GM06990 (cell line): ENCODE measurements around the gene FAH.

ENCODE experiments used
- DNase-seq: peaks from one replicate; pipeline ENCODE4 v3.0.0-alpha.2; 2011; ENCODE audit not compliant: insufficient read length; ENCODE audit errors: extremely low read depth
- H3K27me3 ChIP-seq: replicated peaks from 2 replicates; pipeline ENCODE4 v1.6.0; 2011; ENCODE audit warnings: low read length; ENCODE audit not compliant: control insufficient read depth, insufficient read depth
- H3K36me3 ChIP-seq: 2 replicates; pipeline ENCODE4 v1.5.1; 2011; ENCODE audit warnings: low read length; ENCODE audit not compliant: control insufficient read depth, insufficient read depth
- H3K4me3 ChIP-seq: replicated peaks from 2 replicates; pipeline ENCODE4 v1.5.1; 2011; ENCODE audit warnings: low read depth, mild to moderate bottlenecking, control low read depth, low read length
- CTCF ChIP-seq: IDR thresholded peaks from 2 replicates; pipeline ENCODE4 v1.5.1; 2011; ENCODE audit warnings: low read length, control low read depth, mild to moderate bottlenecking, inconsistent platforms; ENCODE audit not compliant: insufficient read depth, poor library complexity, severe bottlenecking

Gene FAH

GRCh38 chr15:80184554-80184953 is 31.8 kb downstream of the FAH start:
- no peak for TF ChIP-seq CTCF
- Histone ChIP-seq H3K27me3 (no peaks in the 10 kb centered on the region), H3K4me3 (no peak overlapping the region), H3K36me3 (peaks cover 13% of the 10 kb centered on the region)
- DNase-seq = no peak

GRCh38 chr15:80185152-80185551 is 32.4 kb downstream of the FAH start:
- no peak for DNase-seq
- Histone ChIP-seq H3K36me3 (peaks cover 13% of the 10 kb centered on the region), H3K4me3 (no peak overlapping the region), H3K27me3 (no peaks in the 10 kb centered on the region)
- no peak for TF ChIP-seq CTCF

- no peaks in the 10 kb centered on the region for H3K27me3 ChIP-seq
- no peak for TF ChIP-seq CTCF
- DNase-seq = no peak
- no peak overlapping the region for H3K4me3 ChIP-seq
- H3K36me3 ChIP-seq = peaks cover 9% of the 10 kb centered on the region
These were observed 33.3 kb downstream of the FAH start for GRCh38 chr15:80186066-80186465.

DNA sequence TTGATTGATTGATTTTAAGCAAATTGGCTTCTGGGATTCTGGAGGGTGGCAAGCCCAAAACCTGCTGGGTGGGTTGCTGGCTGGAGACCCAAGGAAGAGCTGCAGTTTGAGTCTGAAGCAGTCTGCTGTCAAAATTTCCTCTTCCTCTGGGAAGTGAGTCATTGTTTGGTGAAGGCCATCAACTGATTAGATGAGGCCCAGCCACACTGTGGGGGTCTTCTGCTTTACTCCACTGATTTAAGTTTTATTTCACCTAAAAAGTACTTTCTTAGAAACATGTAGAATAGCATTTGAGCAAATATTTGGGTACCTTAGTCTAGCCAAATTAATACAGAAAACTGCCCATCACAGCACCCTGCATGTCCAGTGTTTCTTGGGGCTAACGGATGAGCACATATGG is 33.8 kb downstream of the FAH start:
- TF ChIP-seq CTCF = no peak
- Histone ChIP-seq H3K4me3 (no peak overlapping the region), H3K36me3 (peaks cover 8% of the 10 kb centered on the region), H3K27me3 (no peaks in the 10 kb centered on the region)
- no peak for DNase-seq

- no peak for TF ChIP-seq CTCF
- no peak for DNase-seq
- Histone ChIP-seq H3K36me3 (peaks cover 6% of the 10 kb centered on the region), H3K4me3 (no peak overlapping the region), H3K27me3 (no peaks in the 10 kb centered on the region)
These were observed 35.5 kb downstream of the FAH start for GRCh38 chr15:80188251-80188650.

- no peak for TF ChIP-seq CTCF
- no peaks in the 10 kb centered on the region for H3K27me3 ChIP-seq
- DNase-seq = no peak
- H3K4me3 ChIP-seq = no peak overlapping the region
- peaks cover 3% of the 10 kb centered on the region; the same call in 1 of the 2 replicates for H3K36me3 ChIP-seq
These were observed 38.4 kb downstream of the FAH start for GRCh38 chr15:80191198-80191597.
